GM12878 (cell line): ENCODE data around the gene GPC6. TPM values are rescaled to one million over a fixed set of nuclear protein-coding genes. Genes with fewer than 3 reads are reported as not detected.

Source experiments
- ATAC-seq: fragments of 200-7000 bp; cut with Tn5 transposase; 3 replicates; pipeline ENCODE4 v1.9.1; 2020; ENCODE audit warnings: mild to moderate bottlenecking, moderate library complexity
- BruUV-seq: library from RNA; stranded (reverse); fragments of 400-500 nt; replicated peaks from 2 replicates; lab custom pipeline; 2021; lab: Mats Ljungman, UMichigan
- CTCF ChIA-PET: fragments of 300-600 bp; sonication (Branson Sonifier 250); formaldehyde crosslinking; extraction: SDS; loops from one replicate; lab custom pipeline; 2021; ENCODE audit warnings: inconsistent platforms; lab: Yijun Ruan, JAX
- POLR2A ChIA-PET: fragments of 350-600 bp; formaldehyde crosslinking; extraction: SDS; loops from one replicate; lab custom pipeline; 2021; ENCODE audit warnings: inconsistent platforms; lab: Charles Lee
- RAD21 ChIA-PET: fragments of 300-600 bp; sonication (Branson Sonifier 250); formaldehyde crosslinking; loops from one replicate; lab custom pipeline; 2023; ENCODE audit warnings: antibody characterized with exemption; ENCODE audit not compliant: unreplicated experiment; lab: Charles Lee
- SMC1A ChIA-PET: fragments of 300-600 bp; sonication (Branson Sonifier 250); formaldehyde crosslinking; loops from one replicate; lab custom pipeline; 2023; ENCODE audit not compliant: unreplicated experiment, uncharacterized antibody; lab: Charles Lee
- DNase-seq: peaks from one replicate; pipeline ENCODE4 v3.0.0-alpha.2; 2011; ENCODE audit warnings: low read depth, low spot score
- FAIRE-seq: peaks from 3 replicates; lab custom pipeline; 2011; peaks lifted over from hg19 to GRCh38; lab: Jason Lieb, UNC
- H2AFZ ChIP-seq: 2 replicates; pipeline ENCODE4 v1.6.0; 2011; ENCODE audit warnings: low read depth, low read length, control low read depth; ENCODE audit not compliant: control insufficient read depth
- H3K27ac ChIP-seq: 2 replicates; pipeline ENCODE4 v1.5.1; 2011; ENCODE audit warnings: control low read depth; ENCODE audit not compliant: control insufficient read depth, insufficient read depth
- H3K27me3 ChIP-seq, 2 experiments: replicated peaks in 1 of 2; 2 replicates each; pipeline versions ENCODE4 v1.6.0 to v1.6.1; 2011; ENCODE audit warnings: low read length in 1 of 2; ENCODE audit not compliant: control insufficient read depth in 2 of 2, insufficient read depth in 2 of 2
- H3K36me3 ChIP-seq, 2 experiments: 2 replicates each; pipeline ENCODE4 v1.5.1; 2011; ENCODE audit warnings: low read length in 1 of 2; ENCODE audit not compliant: control insufficient read depth in 2 of 2, insufficient read depth in 2 of 2
- H3K4me1 ChIP-seq: 2 replicates; pipeline ENCODE4 v1.6.1; 2011; ENCODE audit warnings: mild to moderate bottlenecking, low read length, moderate library complexity, mixed read lengths; ENCODE audit not compliant: control insufficient read depth, insufficient read depth
- H3K4me2 ChIP-seq: 2 replicates; pipeline ENCODE4 v1.6.0; 2011; ENCODE audit warnings: control low read depth; ENCODE audit not compliant: control insufficient read depth, insufficient read depth
- H3K4me3 ChIP-seq: fragments of 200-600 bp; sonication (generic); 2 replicates; pipeline ENCODE4 v1.5.1; 2016
- H3K79me2 ChIP-seq: 2 replicates; pipeline ENCODE4 v1.6.0; 2011; ENCODE audit warnings: low read length; ENCODE audit not compliant: control insufficient read depth, insufficient read depth
- H3K9ac ChIP-seq: 2 replicates; pipeline ENCODE4 v1.8.0; 2011; ENCODE audit warnings: low read length, control low read depth, mixed read lengths; ENCODE audit not compliant: control insufficient read depth, insufficient read depth
- H3K9me3 ChIP-seq: replicated peaks from 3 replicates; pipeline ENCODE4 v1.5.1; 2011; ENCODE audit warnings: mild to moderate bottlenecking, low read length; ENCODE audit not compliant: control insufficient read depth, insufficient read depth
- H4K20me1 ChIP-seq: 2 replicates; pipeline ENCODE4 v1.6.0; 2011; ENCODE audit not compliant: control insufficient read depth, insufficient read depth
- MEF2B ChIP-seq: fragments of 450-650 bp; IDR thresholded peaks from 2 replicates; pipeline ENCODE4 v1.6.1; 2018; ENCODE audit warnings: mild to moderate bottlenecking, moderate library complexity; ENCODE audit not compliant: partially characterized antibody, poor library complexity, severe bottlenecking
- MXI1 ChIP-seq: fragments of 150-350 bp; IDR thresholded peaks from 2 replicates; pipeline ENCODE4 v1.6.1; 2011; ENCODE audit warnings: low read depth, mild to moderate bottlenecking, inconsistent platforms, low read length, improper control_type of control experiment
- WGBS: methylation state at CpG from one replicate; pipeline ENCODE4 v1.1.6; 2016; ENCODE audit warnings: low lambda C conversion rate; ENCODE audit not compliant: insufficient replicate concordance, insufficient coverage; ENCODE audit errors: missing lambda C conversion rate; 5-methylcytosine and 5-hydroxymethylcytosine counted together
- in situ Hi-C: fragments of 300-500 bp; cut with MboI; formaldehyde crosslinking; loops from 9 replicates; pipeline ENCODE4 v1.14.3; 2018; ENCODE audit warnings: mixed read lengths
- intact Hi-C: fragments of 100-400 bp; cut with micrococcal nuclease; formaldehyde crosslinking; loops from one replicate; pipeline ENCODE4 v1.14.2; 2022; ENCODE audit not compliant: unreplicated experiment
- polyA plus RNA-seq, 11 experiments: library from polyadenylated mRNA; depleted of rRNA in 4 of 11; unstranded in 6 of 11; stranded (reverse) in 5 of 11; fragments of >200 nt; fragmentation: Nextera tagmentation in 4 of 11; fragmentation: Illumina TruSeq in 1 of 11; extraction: Ambion mirVana in 4 of 11; extraction: Trizol in 1 of 11; gene quantifications; 1 replicate in 1 of 11; 2 replicates in 10 of 11; pipeline versions ENCODE4 v1.2.1 to v1.2.3, GENCODE V29; 2011 to 2016; ENCODE audit warnings: inconsistent platforms in 2 of 11, missing spikeins in 2 of 11, low read depth in 1 of 11
- total RNA-seq, 4 experiments: library from RNA; depleted of rRNA in 3 of 4; stranded (reverse); fragments of >200 nt in 3 of 4; fragmentation: Illumina TruSeq in 1 of 4; extraction: Trizol in 1 of 4; gene quantifications; 2 replicates each; pipeline versions ENCODE4 v1.2.1 to v1.2.3, GENCODE V29; 2013 to 2021
- TF ChIP-seq, protein P1 (sequence below): IDR thresholded peaks from 2 replicates; pipeline ENCODE4 v1.6.1; 2012; ENCODE audit warnings: low read depth, low read length, improper control_type of control experiment
- TF ChIP-seq, protein P2 (sequence below): IDR thresholded peaks from 2 replicates; pipeline ENCODE4 v1.6.1; 2011; ENCODE audit warnings: low read depth, mild to moderate bottlenecking, low read length, moderate library complexity, borderline replicate concordance; ENCODE audit errors: extremely low read depth
- TF ChIP-seq, protein P3 (sequence below): IDR thresholded peaks from 2 replicates; pipeline ENCODE4 v1.6.1; 2011; ENCODE audit warnings: borderline replicate concordance, low read depth, mild to moderate bottlenecking, moderate library complexity, mixed read lengths, low read length; ENCODE audit not compliant: insufficient read depth; ENCODE audit errors: extremely low read length

GPC6 gene
- total and polyA plus RNA-seq, 10 of the 15 experiments (the other 5 are each of a cell fraction or from before 2014, with no cell fraction given) = 0.03 to 0.04 (median 0.03) TPM; not detected in 7

DNA sequence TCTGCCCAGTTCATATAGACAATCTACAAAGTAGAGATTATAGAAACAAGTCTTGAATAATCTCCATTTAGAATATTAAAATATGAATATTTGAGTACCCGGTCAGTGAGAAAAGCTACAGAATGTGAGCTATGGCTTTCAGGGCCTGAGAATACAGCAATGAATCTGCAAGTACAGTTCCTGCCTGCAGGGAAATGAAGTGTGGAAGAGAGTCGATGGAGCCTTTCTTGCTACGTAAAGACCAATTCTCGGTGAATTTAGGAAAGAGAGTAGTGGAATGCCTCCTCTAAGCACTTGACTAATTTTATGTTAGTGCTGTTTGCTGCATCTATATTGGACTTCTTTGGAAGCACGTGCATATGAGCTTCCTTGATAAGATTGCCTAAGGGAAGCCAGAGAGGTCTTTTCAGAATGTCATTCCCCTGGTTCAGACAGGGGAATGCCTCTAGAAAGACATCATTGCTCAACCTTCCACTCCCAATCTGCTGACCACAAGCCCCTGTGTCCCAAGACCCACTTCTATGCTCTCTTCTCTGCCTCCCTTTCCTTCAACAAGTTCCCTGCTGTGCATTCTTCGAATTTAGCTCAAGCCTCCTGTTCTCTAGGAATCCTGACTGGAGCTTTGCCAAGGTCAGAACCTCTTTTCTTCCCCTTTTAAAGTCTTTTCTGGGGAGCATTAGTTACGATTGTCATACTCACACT, 41.9 kb downstream of the GPC6 start:
- intact Hi-C loops = no loop called here
- DNase-seq = no peak
- H3K36me3 ChIP-seq = no peaks in the 10 kb centered on the region
- no peak for ATAC-seq
- ChIA-PET CTCF (no interaction called here), SMC1A (interaction anchor here (1.0 kb wide), 1 partner anchor 10 kb away, joined by 5 read pairs; no protein-coding TSS in a partner anchor)
- no peak for FAIRE-seq
- H3K79me2 ChIP-seq = no peaks in the 10 kb centered on the region
- in situ Hi-C loops = no loop called here
- WGBS = 26% methylated on average over 6 of the region's 7 CpGs
- H3K27me3 ChIP-seq = no peaks in the 10 kb centered on the region
- H3K27ac ChIP-seq = no peak overlapping the region
- no peak overlapping the region for H2AFZ ChIP-seq
- no peak overlapping the region for H3K4me3 ChIP-seq
- H3K4me2 ChIP-seq = no peak overlapping the region
- H3K4me1 ChIP-seq = no peaks in the 10 kb centered on the region
- TF ChIP-seq, protein P1, sequence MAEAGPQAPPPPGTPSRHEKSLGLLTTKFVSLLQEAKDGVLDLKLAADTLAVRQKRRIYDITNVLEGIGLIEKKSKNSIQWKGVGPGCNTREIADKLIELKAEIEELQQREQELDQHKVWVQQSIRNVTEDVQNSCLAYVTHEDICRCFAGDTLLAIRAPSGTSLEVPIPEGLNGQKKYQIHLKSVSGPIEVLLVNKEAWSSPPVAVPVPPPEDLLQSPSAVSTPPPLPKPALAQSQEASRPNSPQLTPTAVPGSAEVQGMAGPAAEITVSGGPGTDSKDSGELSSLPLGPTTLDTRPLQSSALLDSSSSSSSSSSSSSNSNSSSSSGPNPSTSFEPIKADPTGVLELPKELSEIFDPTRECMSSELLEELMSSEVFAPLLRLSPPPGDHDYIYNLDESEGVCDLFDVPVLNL = no peak
- TF ChIP-seq, protein P2, sequence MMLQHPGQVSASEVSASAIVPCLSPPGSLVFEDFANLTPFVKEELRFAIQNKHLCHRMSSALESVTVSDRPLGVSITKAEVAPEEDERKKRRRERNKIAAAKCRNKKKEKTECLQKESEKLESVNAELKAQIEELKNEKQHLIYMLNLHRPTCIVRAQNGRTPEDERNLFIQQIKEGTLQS = no peak
- TF ChIP-seq MXI1 = no peak
- TF ChIP-seq MEF2B = no peak
- TF ChIP-seq, protein P3, sequence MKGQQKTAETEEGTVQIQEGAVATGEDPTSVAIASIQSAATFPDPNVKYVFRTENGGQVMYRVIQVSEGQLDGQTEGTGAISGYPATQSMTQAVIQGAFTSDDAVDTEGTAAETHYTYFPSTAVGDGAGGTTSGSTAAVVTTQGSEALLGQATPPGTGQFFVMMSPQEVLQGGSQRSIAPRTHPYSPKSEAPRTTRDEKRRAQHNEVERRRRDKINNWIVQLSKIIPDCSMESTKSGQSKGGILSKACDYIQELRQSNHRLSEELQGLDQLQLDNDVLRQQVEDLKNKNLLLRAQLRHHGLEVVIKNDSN = no peak
- TF ChIP-seq, all 136 proteins: peak for 0
- ChIA-PET POLR2A (no interaction called here), RAD21 (no interaction called here)
- no peak overlapping the region for H3K9ac ChIP-seq
- no TSS peak for BruUV-seq
- no peaks in the 10 kb centered on the region for H4K20me1 ChIP-seq
- H3K9me3 ChIP-seq = no peaks in the 10 kb centered on the region
